ENCODE data around the gene PLEKHA1.

PLEKHA1 gene

DNA sequence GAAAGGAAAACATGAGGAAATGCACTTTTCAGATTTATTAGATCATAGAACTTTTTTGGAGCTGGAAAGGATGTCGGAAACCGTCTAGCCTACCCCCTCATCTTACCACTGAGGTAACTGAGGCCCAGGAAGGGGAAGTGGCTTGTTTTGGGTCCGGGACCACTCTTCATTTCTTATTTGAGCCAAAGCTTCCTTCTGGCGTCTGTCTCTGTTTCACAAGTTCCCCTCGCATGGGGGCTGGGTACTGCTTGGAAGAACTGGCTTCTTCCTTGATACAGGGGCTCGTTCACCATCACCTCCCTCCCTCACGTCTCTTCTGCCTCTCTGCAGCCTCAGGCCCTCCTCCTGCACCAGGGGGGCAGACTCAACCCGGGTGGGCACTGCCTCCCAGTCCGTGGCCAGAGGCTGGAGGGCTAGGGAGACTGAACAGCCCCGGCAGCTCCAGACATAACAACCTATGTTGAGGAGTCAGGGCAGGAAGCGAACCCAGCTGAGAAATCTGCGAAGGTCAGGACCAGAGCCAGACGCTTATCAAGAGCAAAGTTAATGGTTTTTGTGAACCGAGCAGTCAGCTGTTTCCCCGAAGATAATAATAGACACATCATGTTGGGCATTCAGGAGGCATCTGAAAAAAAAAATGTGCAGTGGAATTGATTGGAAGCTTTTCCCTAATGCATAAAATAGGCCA is 99.8 kb downstream of the PLEKHA1 start:
- no peak for DNase-seq (ENCODE audit: low read depth in 1 of 2, low spot score in 1 of 2)
- no peak overlapping the region for H3K4me3 ChIP-seq (replicated peaks; ENCODE audit: insufficient read depth, low read length)
- TF ChIP-seq REST (IDR thresholded peaks at IDR 0.05; ENCODE audit: insufficient replicate concordance, low read depth) (no peak), GABPA (IDR thresholded peaks at IDR 0.05; ENCODE audit: low read depth) (no peak), POLR2AphosphoS5 (IDR thresholded peaks at IDR 0.05; ENCODE audit: low read depth) (no peak), SPI1 (IDR thresholded peaks at IDR 0.05; ENCODE audit: borderline replicate concordance, low read depth) (no peak)
- TF ChIP-seq, protein P1, sequence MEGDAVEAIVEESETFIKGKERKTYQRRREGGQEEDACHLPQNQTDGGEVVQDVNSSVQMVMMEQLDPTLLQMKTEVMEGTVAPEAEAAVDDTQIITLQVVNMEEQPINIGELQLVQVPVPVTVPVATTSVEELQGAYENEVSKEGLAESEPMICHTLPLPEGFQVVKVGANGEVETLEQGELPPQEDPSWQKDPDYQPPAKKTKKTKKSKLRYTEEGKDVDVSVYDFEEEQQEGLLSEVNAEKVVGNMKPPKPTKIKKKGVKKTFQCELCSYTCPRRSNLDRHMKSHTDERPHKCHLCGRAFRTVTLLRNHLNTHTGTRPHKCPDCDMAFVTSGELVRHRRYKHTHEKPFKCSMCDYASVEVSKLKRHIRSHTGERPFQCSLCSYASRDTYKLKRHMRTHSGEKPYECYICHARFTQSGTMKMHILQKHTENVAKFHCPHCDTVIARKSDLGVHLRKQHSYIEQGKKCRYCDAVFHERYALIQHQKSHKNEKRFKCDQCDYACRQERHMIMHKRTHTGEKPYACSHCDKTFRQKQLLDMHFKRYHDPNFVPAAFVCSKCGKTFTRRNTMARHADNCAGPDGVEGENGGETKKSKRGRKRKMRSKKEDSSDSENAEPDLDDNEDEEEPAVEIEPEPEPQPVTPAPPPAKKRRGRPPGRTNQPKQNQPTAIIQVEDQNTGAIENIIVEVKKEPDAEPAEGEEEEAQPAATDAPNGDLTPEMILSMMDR (IDR thresholded peaks at IDR 0.05; ENCODE audit: insufficient read depth, low read length) = no peak

GRCh38 chr10:122475100-122475499 is 100.6 kb downstream of the PLEKHA1 start:
- no peak for DNase-seq (ENCODE audit: low read depth in 1 of 2, low spot score in 1 of 2)
- TF ChIP-seq, protein P1 (IDR thresholded peaks at IDR 0.05; ENCODE audit: insufficient read depth, low read length) = no peak
- TF ChIP-seq SPI1 (IDR thresholded peaks at IDR 0.05; ENCODE audit: borderline replicate concordance, low read depth) = no peak
- H3K4me3 ChIP-seq (replicated peaks; ENCODE audit: insufficient read depth, low read length) = no peak overlapping the region
- H3K27ac ChIP-seq (replicated peaks) = no peak overlapping the region
- peaks cover 17% of the 10 kb centered on the region for H3K27me3 ChIP-seq (ENCODE audit: insufficient read depth, poor library complexity, severe bottlenecking)

More for the DNA sequence above, 99.8 kb downstream of the PLEKHA1 start:
- H3K27me3 ChIP-seq (ENCODE audit: insufficient read depth, poor library complexity, severe bottlenecking) = peaks cover 17% of the 10 kb centered on the region
- H3K27ac ChIP-seq (replicated peaks) = no peak overlapping the region

DNA sequence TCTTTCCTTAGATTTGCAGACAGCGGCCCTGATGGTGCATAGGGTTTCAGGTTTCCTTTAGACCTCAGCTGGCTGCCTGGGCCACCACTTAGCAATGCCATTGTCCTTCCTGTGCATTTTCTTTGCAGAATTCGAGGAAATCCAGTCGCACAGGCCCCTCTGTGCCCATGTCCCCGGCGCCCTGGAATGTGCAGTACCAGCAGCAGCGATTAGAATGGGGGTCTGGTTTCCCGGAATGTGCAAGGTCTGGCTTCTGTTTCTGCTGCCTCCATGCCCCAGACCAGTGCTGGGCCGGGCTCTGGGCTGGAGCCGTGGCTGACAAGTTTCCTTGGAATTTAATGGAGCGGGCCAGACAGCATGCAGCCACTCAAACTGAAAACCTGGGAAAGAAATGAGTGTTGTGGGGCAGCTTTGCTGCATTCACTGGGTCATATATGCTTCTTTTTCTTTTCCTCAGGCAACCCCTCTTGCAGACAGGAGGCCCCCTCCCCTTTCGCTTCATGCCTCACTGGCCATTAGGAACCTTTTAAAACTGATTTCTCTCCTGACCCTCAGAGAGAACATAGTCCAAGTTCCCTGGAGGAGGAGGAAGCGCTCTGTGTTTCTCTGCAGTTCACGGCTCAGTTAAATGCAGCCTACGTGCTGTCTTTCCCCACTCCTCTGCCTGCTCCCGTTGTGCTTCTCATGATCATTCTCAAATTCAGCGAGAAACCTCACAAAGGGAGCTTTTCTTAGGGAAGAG is 101.3 kb downstream of the PLEKHA1 start:
- TF ChIP-seq REST (IDR thresholded peaks at IDR 0.05; ENCODE audit: insufficient replicate concordance, low read depth) (no peak), SPI1 (IDR thresholded peaks at IDR 0.05; ENCODE audit: borderline replicate concordance, low read depth) (no peak), POLR2AphosphoS5 (IDR thresholded peaks at IDR 0.05; ENCODE audit: low read depth) (no peak), GABPA (IDR thresholded peaks at IDR 0.05; ENCODE audit: low read depth) (no peak)
- TF ChIP-seq, protein P1 (IDR thresholded peaks at IDR 0.05; ENCODE audit: insufficient read depth, low read length) = no peak
- Histone ChIP-seq H3K4me3 (replicated peaks; ENCODE audit: insufficient read depth, low read length) (no peak overlapping the region), H3K27ac (replicated peaks) (no peak overlapping the region), H3K27me3 (ENCODE audit: insufficient read depth, poor library complexity, severe bottlenecking) (peaks cover 17% of the 10 kb centered on the region)
- DNase-seq (ENCODE audit: low read depth in 1 of 2, low spot score in 1 of 2) = no peak

All from HL-60 (cell line).